ENCODE data around the gene PMPCA.
A peak's percentile ranks its signal among the peaks of the same experiment; 100 is the strongest.

Gene PMPCA

GRCh38 chr9:136436055-136436634, 25.7 kb downstream of the PMPCA start:
- DNase-seq (ENCODE audit: low spot score): no peak

GRCh38 chr9:136437430-136437829, 27.0 kb downstream of the PMPCA start:
- DNase-seq (ENCODE audit: low spot score): no peak

- DNase-seq (ENCODE audit: low spot score): no peak
These were observed 27.5 kb downstream of the PMPCA start for GRCh38 chr9:136437839-136438547.

GRCh38 chr9:136438548-136439480, 28.4 kb downstream of the PMPCA start:
- no peak for DNase-seq (ENCODE audit: low spot score)

DNA sequence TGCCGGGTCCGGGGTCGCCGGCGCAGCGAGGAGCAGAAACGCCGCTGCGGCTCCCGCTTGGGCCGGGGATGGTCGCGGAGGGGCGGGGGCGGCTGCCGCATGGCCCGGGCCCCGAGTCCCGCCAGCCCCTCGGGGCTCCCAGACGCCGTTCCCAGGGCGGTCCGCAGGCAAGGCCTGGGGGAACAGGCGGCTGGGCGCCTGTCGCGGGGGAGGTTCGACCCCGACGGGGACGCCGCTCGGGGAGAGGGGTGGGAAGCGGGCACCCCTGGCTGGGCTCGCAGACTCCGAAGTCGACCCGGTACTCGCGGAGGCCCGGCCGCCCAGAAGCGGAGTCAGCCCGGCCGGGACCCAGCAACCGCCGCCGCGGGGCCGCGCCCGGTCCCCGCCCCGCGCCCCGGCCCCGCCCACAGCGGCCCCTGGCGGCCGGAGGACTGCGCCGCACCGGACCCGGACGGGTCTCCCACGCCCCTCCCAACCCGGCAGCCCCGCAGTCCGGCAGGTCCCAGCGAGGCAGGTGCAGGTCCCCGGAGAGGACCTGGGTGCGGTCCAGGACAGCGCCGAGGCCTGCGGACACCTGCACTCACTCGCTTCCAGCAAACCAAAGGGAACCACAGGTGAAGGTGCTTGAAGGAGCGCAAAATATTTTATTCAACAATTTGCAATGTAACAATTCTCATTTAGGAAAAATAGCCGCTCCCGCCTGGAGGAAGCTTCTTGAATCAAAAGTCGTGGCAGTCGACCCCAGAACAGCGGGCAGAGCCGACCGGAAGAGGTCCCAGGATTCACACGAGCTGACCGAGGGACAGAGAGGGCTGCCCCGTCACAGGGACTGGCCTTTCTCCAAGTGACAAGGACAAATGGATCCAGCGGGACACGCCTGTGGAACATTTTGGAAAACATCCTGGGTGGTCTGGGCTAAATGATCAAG, 29.3 kb downstream of the PMPCA start, which contains the start of gene INPP5E:
Gene INPP5E, minus strand, starts transcription at position 365 of the 928 bp plus-strand sequence. CDS start 426 bp downstream, outside the sequence.
- DNase-seq (ENCODE audit: low spot score): peak; percentile 41

DNA sequence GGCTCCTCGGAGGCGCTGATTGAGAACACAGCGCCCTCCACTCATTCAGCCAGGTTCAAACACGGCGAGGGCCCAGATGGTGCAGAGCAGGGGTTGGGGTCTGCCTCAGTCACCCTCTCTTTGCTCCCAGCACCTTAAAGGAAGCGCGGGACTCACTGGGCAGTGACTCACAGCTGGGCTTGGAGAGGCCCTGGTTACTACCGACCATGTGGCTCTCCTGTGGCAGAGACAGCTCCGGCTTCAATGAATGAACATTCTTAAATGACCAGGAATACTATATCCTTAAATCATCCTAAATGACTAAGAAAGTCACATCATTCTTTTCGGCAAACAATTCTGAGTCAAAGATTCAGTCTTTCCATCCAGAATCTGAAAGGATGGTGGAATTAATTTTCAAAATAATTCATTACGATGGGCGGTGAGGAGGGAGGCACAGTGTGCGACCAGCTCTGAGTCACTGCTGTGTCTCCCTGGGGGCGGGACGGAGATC, 30.8 kb downstream of the PMPCA start:
- DNase-seq (ENCODE audit: low spot score): no peak

DNA sequence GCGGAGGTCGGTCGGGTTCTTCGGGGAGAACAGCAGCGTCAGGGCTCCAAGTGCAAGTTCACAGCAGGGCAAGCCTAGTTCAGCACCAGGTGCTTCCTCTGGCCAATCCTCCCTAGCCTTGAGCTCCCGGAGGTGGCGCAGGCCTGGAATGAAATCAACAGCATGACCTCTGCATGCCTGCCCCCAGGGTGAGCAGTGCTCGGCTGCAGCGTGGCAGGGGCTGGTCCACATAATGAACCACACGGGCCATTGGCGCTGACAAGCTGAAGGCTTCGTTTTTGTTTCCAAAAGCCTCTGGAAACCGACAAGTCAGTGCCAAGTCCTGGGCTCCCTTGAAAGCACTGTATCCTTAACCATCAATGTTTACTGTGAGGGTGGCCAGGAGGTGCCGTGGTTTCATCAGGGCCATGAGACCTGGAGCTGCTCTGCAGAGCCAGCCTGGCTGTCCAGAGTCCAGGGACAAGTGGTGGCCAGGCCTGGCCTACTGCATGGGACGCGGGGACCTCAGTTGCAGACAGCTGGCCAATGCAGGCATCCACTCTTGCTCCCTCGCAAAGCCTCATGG, 31.3 kb downstream of the PMPCA start:
- DNase-seq (ENCODE audit: low spot score): no peak

- no peak for DNase-seq (ENCODE audit: low spot score)
These were observed 31.8 kb downstream of the PMPCA start for GRCh38 chr9:136442265-136442664.

GRCh38 chr9:136443087-136443486, 32.6 kb downstream of the PMPCA start:
- no peak for DNase-seq (ENCODE audit: low spot score)

DNA sequence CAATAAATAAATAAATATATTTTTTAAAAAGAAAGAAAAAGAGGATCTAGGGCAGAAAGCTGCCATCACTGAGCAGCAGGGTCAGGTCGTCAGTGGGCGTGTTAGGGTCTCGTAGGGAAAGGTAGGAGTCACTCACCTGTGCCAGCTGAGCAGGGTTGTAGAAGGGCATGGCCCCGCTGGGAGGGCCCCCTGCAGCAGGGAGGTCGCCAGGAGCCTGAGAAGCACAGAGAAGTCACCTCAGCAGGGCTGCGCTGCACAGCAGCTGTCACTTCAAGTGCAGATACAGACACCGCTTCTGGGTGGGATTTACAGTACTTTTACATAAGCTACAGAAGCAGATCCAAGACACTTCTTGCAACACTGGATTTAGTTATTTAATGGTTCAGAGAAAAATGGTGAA, 33.2 kb downstream of the PMPCA start:
- no peak for DNase-seq (ENCODE audit: low spot score)

DNA sequence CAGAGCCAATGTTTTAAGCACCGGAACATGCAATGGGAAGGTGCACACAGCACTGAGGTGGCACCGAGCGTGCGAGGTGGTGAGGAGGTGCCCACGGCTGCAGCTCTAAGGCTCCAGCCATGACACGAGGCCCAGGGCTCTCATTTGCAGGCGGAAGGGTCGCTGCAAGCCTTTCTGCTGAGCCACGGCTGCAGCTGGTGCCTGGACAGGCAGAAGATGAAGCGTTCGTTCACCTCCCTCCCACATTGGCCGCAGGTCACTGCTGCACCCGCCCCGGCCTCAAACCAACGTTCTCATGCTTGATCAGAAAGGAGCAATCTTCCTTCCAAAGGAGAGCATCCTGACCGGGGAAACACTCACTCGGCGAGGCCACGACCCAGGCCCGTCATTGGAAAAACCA, 33.6 kb downstream of the PMPCA start:
- DNase-seq (ENCODE audit: low spot score): no peak

GRCh38 chr9:136445799-136446198, 35.3 kb downstream of the PMPCA start:
- no peak for DNase-seq (ENCODE audit: low spot score)

DNA sequence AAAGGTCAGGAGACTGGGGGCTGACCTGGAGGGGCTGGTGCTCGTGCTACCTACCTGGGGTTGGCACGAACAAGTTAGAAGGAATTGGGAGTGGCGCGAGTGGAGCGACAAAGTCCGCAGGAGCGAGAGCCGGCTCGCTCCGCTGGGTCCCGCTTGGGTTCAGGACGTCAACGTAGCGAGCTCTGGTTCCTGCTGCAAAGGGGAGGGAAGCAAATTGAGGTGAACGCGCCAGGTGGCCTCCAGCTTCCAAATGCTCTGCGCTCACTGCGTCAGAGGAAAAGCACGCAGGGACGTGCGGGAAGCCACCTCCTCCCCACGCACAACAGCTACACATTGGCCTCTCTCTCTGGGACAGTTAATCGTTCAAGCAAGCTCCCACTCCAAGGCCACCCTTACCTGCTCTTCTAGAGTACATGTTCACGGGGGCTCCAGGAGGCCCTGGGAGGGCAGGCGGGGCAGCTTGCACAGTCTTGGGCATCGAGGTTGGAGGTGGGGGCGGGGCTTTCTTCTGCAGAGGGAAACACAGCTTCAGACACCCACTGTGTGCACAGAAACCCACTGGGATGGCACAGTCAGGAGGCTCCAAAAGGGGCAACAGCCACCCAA, 36.8 kb downstream of the PMPCA start:
- no peak for DNase-seq (ENCODE audit: low spot score)

DNA sequence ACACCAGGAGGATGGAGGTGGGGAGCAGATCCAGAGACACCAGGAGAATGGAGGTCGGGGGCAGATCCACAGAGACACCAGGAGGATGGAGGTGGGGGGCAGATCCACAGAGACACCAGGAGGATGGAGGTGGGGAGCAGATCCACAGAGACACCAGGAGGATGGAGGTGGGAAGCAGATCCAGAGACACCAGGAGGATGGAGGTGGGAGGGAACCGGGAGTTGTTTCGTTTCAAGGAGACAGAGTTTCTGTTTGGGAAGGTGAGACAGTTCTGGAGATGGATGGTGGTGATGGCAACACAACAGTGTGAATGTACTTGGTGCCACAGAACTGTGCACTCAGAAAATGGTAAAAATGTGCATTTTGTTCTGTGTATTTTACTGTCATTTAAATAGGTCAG, 38.2 kb downstream of the PMPCA start:
- DNase-seq (ENCODE audit: low spot score): no peak

- no peak for DNase-seq (ENCODE audit: low spot score)
These were observed 40.9 kb downstream of the PMPCA start for GRCh38 chr9:136451221-136451877.

GRCh38 chr9:136453326-136453725, 42.9 kb downstream of the PMPCA start:
- no peak for DNase-seq (ENCODE audit: low spot score)

DNA sequence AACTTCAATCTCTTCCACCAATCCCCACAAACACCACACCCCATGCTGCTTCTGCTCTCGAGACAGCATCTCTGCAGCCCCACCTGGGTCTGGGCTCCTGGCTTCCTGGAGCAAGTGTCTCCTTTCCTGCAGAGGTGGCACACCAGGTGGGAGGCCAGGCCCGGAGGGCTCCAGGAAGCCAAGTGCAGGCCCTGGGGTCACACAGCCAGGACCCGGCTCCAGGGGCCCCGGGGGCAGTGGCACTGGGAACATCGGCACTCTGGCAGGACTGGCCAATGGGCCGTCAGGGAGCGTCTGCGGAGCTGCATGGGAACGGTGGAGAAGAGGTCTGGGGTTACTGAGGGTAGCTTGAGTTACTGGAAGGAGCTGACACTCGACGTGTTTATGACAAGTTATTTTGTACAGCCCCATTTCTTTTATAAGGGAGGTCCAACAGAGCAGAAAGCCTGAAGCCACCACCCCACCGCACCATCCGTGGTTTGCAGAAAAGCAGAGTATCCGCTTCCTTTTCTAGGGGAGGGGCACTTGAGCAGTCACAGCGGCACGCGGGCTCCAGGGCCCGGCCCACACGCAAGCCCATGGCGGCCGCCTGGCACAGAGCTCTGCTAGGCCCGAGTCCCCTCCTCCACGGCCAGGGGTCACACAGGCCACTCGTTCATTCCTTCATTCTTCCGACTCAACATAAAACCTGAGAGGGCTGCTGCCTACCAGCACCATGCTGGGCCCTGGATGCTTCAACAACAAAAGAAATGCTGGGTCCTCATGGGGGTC, 43.8 kb downstream of the PMPCA start:
- no peak for DNase-seq (ENCODE audit: low spot score)

- peak; percentile 8 for DNase-seq (ENCODE audit: low spot score)
These were observed 44.9 kb downstream of the PMPCA start for GRCh38 chr9:136455043-136456002.
